Stimulated activated memory B cell treated with anti-CD40 and anti-IgM and Interleukin-4, amounts not matched to agents 10 μg/mL and 1 μg/mL and 100 μg/mL, for 72 hours (primary cell): ENCODE measurements around the gene MMP28.

Source experiments
- ATAC-seq: fragments of 150-1000 bp; cut with Tn5 transposase; 2 replicates; pipeline ENCODE4 v1.10.0; 2021
- H3K27ac Mint-ChIP-seq: one replicate; pipeline ENCODE4 v1.8.0; 2022; ENCODE audit warnings: mild to moderate bottlenecking, mixed read lengths
- H3K27me3 Mint-ChIP-seq: one replicate; pipeline ENCODE4 v1.8.0; 2022; ENCODE audit warnings: mixed read lengths
- H3K36me3 Mint-ChIP-seq: one replicate; pipeline ENCODE4 v1.8.0; 2022; ENCODE audit warnings: mixed read lengths
- H3K4me1 Mint-ChIP-seq: one replicate; pipeline ENCODE4 v1.8.0; 2022; ENCODE audit warnings: mixed read lengths
- H3K4me3 Mint-ChIP-seq: one replicate; pipeline ENCODE4 v1.8.0; 2022; ENCODE audit warnings: mild to moderate bottlenecking, moderate library complexity, mixed read lengths
- H3K9me3 Mint-ChIP-seq: one replicate; pipeline ENCODE4 v1.8.0; 2022; ENCODE audit warnings: mixed read lengths

Gene MMP28

DNA sequence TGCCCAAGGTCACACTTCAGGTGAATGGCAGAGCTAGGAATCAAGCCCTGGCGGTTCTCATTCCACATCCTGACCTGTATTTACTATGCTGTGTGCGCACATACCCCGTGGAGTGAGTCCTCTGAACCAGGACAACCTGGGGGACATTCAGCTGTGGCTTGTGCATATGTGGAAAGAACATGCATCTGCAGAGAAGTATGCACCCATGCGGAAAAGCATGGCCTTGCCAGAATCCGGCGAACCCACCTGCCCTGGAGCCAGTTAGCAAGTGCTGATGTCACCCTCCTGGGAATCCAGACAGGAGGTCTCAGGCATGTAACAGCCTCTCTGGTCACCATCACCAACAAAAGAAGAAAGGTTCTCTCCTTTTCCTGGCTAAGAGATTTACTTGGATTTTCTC lies 62.1 kb downstream of the MMP28 start:
- Mint-ChIP-seq H3K9me3 (no peaks in the 10 kb centered on the region), H3K36me3 (peaks cover 4% of the 10 kb centered on the region), H3K4me3 (no peak overlapping the region), H3K4me1 (peaks cover 11% of the 10 kb centered on the region), H3K27ac (no peak overlapping the region), H3K27me3 (peaks cover 9% of the 10 kb centered on the region)
- no peak for ATAC-seq

DNA sequence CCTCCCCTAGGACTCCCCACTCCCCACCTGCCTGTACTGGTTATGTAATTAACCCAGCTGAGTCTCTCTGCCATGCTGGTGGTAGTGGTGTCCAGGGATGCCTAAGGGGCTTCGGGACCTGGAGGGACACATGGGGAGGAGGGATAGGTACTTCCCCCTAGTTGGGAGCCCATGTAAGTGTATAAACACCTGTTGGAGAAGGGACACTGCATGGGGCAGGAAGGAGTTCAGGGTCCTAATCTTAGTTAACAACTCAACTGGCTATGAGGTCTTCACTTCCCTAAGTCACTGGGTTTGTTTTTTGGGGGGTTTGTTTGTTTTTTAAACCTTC lies 62.7 kb downstream of the MMP28 start:
- H3K4me1 Mint-ChIP-seq = peaks cover 11% of the 10 kb centered on the region
- ATAC-seq = no peak
- no peak overlapping the region for H3K4me3 Mint-ChIP-seq
- no peaks in the 10 kb centered on the region for H3K9me3 Mint-ChIP-seq
- H3K27me3 Mint-ChIP-seq = peaks cover 9% of the 10 kb centered on the region
- H3K27ac Mint-ChIP-seq = no peak overlapping the region
- H3K36me3 Mint-ChIP-seq = peaks cover 10% of the 10 kb centered on the region

DNA sequence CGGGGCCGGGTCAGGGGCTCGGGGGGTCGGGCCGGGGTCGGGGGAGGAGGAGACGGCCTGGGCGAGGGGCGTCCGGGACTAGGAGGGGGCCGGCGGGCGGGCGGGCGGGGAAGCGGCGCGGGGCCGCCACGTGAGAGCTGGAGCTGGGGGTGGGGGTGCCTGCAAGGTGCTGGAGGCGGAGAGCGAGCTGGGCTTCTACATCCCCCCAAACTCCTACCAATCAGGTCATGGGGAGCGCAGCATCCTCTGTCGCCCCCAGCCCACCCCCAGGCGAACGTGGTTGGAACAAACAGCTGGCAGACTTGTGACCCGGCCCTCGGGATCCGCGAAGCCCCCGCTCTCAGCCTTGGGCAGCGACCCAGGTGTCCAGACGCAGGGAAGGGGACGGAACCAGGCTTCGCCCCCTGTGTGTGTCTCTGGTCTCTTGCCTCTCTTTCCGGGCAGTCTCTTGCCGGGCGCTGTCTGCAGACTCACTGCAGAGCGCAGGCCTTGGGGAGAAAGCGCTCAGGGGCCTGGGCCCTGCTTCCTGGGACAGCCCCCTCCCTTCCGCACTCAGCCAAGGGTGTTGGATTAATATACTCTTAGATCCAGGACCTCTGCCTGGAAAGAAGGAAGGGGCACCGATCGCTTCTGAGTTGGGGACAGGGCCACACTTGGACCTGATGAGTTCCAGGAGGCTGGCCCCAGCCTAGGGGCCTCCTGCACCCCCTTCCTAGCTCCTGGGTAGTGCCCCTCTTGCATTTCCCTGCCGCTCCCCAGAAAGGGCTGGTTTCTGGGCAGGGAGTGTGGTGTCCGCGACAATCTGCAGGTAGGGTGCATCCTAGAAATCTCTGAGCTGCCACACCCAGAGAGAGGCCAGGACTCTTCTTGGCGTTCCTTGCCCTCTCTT lies 63.3 kb downstream of the MMP28 start:
- Mint-ChIP-seq H3K27me3 (peaks cover 9% of the 10 kb centered on the region), H3K36me3 (peaks cover 14% of the 10 kb centered on the region), H3K4me3 (no peak overlapping the region), H3K4me1 (peaks cover 11% of the 10 kb centered on the region), H3K9me3 (no peaks in the 10 kb centered on the region), H3K27ac (no peak overlapping the region)
- no peak for ATAC-seq

DNA sequence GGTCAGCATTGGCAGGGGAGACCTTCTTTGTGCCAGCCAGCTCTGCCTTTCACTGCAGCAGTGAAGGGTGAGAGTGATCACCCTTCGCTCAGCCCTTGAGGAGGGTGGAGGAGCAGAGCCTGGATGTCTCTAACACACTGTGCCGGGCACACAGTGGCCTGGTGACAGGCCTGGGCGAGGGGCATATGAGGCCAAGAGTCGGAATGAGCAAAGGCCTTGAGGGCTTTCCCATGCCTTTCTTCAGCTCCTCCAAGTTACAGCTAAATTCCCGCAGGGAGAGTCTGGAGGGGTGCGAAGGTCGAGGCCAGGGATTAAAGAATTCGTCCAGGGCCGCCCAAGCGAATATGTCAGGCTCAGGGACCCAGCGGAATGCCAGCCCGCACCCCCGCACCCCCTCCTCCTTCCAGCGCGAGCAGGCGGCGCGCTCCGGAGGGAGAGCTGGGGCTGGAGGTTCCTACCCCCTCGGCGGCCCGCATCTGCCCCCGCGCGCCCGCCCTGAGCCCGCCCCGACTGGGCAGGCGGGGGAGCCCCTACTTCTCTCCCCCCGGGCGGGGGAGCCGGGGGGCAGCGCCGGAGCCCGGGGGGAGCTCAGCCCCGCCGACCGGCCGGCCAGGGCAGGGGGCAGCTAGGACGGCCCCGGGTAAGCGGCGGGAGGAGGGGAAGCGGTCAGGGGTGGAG lies 64.1 kb downstream of the MMP28 start, which contains the start of gene RASL10B:
Gene RASL10B, plus strand, starts transcription at position 401 of the 678 bp plus-strand sequence. CDS start 3,546 bp downstream, outside the sequence.
- H3K36me3 Mint-ChIP-seq = peaks cover 14% of the 10 kb centered on the region
- H3K4me3 Mint-ChIP-seq = peak within 1 kb of the TSS; percentile 70
- H3K27ac Mint-ChIP-seq = no peak within 1 kb of the TSS
- H3K4me1 Mint-ChIP-seq = peaks cover 11% of the 10 kb centered on the region
- H3K9me3 Mint-ChIP-seq = no peaks in the 10 kb centered on the region
- peak; percentile 59 for ATAC-seq
- peaks cover 9% of the 10 kb centered on the region for H3K27me3 Mint-ChIP-seq

DNA sequence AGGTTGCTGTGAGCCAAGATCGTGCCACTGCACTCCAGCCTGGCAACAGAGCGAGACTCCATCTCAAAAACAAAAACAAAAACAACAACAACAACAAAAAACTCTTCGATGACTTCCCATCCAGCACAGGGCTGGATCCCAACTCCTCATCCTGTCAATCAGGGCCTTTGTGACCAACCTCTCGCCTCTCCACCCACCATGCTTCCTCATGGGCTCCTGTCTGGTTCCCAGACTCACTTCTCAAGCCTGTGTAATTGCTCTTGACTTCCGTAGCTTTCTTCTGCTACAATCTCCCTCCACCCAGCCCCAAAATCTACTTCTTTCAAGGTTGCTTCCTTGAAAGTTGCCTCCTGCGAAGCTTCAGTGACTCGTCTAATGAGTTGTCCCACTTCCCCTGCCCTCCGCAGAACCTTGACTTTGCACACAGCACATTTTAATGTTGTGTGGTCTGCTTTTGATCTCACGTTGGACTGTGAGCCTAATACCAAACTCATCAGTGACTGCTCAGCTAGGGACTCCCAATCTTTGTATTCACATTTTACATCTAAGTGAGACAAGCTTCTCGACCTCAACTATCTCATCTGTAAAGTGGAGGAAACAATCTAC lies 64.9 kb downstream of the MMP28 start:
- Mint-ChIP-seq H3K4me1 (peaks cover 11% of the 10 kb centered on the region), H3K9me3 (no peaks in the 10 kb centered on the region), H3K27ac (no peak overlapping the region), H3K36me3 (peaks cover 21% of the 10 kb centered on the region), H3K4me3 (no peak overlapping the region), H3K27me3 (peaks cover 9% of the 10 kb centered on the region)
- ATAC-seq = no peak

DNA sequence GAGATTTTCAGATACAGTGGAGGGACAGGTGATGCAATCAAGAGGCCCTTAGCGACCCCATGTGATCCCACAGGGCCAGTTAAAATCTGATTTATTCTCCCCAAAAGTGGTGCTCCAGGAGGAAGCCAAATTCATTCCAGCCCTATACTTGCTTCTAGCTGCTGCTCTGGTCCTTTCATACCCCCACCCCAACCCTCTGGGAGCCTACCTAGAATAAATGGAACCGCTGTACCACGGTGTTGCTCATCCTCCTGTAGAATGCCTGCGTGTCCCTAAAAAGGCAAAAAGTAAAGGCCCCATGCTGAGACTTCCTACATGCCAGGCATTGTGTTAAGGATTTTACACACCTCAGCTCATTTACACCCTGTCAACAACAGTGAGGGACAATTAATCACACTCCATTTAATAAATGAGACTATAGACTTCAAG lies 66.0 kb downstream of the MMP28 start:
- H3K27ac Mint-ChIP-seq = no peak overlapping the region
- peaks cover 11% of the 10 kb centered on the region for H3K4me1 Mint-ChIP-seq
- peaks cover 9% of the 10 kb centered on the region for H3K27me3 Mint-ChIP-seq
- no peaks in the 10 kb centered on the region for H3K9me3 Mint-ChIP-seq
- peaks cover 32% of the 10 kb centered on the region for H3K36me3 Mint-ChIP-seq
- ATAC-seq = no peak
- H3K4me3 Mint-ChIP-seq = no peak overlapping the region

DNA sequence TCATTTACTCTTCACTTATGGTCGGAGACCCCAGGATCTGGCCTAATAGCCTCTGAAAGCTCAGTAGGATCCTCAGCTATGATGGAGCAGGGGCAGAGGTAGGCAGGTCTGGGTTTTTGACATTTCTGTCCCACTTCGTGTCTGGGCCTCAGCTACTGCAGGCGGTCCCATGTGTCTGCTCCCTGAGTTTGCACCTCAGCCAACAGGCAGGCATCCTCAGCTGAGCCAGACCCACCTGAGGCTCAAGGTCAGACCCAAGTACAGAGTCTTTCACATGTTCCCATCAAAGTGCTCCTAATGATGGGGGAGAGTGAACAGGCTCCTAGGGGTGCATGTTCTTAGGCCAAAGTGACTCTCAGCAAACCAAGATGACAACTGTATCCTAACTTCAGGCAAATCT lies 66.9 kb downstream of the MMP28 start:
- Mint-ChIP-seq H3K36me3 (peaks cover 40% of the 10 kb centered on the region), H3K9me3 (no peaks in the 10 kb centered on the region), H3K4me1 (peaks cover 11% of the 10 kb centered on the region)

DNA sequence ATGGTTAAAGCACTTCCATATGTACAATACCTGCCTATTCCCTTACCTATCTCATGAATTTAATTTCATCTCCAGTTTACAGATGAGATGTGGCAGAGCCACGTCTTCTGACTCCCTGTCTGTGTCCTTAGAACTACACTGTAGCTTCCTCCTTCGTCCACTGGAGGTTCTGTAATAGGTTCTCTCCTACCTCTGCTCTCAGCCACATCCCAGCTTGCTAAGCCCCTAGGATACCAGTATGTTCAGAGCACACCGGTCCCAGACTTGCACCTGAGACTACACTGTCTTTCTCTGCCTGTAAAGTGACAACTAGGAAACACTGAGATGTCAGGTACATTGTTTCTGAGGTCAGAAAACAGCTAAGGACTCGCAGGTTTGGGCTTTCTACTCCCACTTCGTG lies 67.8 kb downstream of the MMP28 start:
- Mint-ChIP-seq H3K27ac (no peak overlapping the region), H3K27me3 (peaks cover 9% of the 10 kb centered on the region), H3K4me1 (peaks cover 11% of the 10 kb centered on the region), H3K4me3 (no peak overlapping the region), H3K9me3 (no peaks in the 10 kb centered on the region), H3K36me3 (peaks cover 49% of the 10 kb centered on the region)
- ATAC-seq = no peak

More for the DNA sequence above, 66.9 kb downstream of the MMP28 start:
- peaks cover 9% of the 10 kb centered on the region for H3K27me3 Mint-ChIP-seq
- ATAC-seq = no peak
- H3K4me3 Mint-ChIP-seq = no peak overlapping the region
- no peak overlapping the region for H3K27ac Mint-ChIP-seq

DNA sequence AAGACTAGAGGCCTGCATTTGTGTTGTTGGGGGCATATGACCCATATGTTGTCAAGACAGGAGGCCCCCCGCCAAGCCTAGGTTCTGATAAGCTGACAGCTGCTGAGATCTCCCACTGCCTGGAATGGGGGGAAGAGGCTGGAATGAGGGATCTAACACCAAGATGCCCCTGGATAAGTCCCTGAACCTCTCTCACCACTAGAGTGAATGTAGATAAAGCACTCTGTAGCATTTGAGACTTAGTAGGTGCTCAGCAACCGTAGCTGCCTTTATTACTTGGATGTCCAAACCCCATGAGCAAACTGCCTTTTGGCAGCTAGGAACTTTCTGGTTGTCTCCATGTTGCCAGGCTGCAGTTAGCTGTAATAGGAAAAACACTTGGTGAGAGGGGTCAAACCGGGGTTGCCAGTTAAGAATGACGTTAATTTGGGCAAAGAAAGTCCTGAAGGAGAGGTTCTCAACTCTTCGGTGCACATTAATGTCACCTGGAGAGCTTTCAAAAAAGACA lies 68.4 kb downstream of the MMP28 start:
- no peak for ATAC-seq
- Mint-ChIP-seq H3K27ac (no peak overlapping the region), H3K36me3 (peaks cover 49% of the 10 kb centered on the region), H3K9me3 (no peaks in the 10 kb centered on the region), H3K27me3 (peaks cover 9% of the 10 kb centered on the region), H3K4me3 (no peak overlapping the region), H3K4me1 (peaks cover 11% of the 10 kb centered on the region)

DNA sequence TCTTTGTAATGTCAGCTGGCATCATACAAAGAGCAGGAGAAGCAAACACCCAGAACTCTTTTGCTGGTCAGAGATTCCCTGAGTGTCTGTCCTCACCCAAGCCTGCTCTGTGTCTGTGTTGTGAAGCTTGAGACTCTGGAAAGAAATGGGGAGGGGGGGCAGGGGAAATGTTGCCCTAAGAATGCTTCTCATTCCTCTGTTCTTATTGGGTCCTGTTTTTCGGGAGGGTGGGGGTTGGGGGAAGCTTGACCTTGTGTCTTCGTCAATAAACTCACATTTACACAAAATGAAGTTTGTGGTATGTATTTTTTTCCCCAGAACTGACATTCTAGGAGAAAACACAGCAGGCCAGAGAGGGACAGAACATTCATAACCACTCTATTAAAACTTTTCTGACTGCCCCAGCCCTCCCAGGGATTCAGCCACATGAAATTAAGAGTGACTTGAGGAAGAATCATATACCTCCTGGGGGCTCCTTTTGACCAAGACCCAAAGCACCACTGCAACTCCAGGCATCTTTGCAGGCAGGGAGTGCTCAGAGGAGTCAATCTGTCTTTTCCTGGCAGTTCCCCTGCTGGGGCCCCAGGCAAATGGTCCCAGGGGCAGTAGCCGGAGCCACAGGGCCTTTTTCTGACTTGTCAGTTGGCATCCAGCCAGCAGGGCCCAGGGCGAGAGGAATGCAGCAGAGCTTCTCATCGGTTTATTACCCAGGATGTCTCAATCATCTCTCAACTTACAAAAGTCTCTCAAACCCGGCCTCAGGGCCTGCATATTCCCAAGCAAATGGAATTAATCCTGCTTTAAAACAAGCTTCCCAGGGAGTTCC lies 69.1 kb downstream of the MMP28 start:
- H3K27ac Mint-ChIP-seq = no peak overlapping the region
- no peak for ATAC-seq
- no peak overlapping the region for H3K4me3 Mint-ChIP-seq
- peaks cover 9% of the 10 kb centered on the region for H3K4me1 Mint-ChIP-seq
- H3K27me3 Mint-ChIP-seq = peaks cover 7% of the 10 kb centered on the region
- no peaks in the 10 kb centered on the region for H3K9me3 Mint-ChIP-seq
- H3K36me3 Mint-ChIP-seq = peaks cover 55% of the 10 kb centered on the region

DNA sequence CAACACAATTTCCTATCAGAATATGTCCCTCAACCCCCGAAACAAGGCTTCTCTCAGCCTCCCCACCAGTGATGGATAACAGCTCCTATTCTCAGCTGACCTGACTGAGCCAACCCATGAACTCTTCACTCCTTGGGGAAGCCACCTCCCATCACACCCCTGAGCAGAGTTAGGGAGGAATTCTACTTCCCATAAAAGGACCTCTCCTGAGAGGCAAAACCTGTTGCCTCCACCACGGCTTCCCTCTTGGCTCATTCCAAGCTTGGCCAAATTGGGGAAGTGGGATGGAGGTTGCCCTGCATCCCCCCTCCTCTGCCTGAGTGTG lies 69.7 kb downstream of the MMP28 start:
- Mint-ChIP-seq H3K27ac (no peak overlapping the region), H3K27me3 (peaks cover 2% of the 10 kb centered on the region), H3K4me3 (no peak overlapping the region), H3K36me3 (peaks cover 59% of the 10 kb centered on the region), H3K9me3 (no peaks in the 10 kb centered on the region), H3K4me1 (peaks cover 4% of the 10 kb centered on the region)
- ATAC-seq = no peak

DNA sequence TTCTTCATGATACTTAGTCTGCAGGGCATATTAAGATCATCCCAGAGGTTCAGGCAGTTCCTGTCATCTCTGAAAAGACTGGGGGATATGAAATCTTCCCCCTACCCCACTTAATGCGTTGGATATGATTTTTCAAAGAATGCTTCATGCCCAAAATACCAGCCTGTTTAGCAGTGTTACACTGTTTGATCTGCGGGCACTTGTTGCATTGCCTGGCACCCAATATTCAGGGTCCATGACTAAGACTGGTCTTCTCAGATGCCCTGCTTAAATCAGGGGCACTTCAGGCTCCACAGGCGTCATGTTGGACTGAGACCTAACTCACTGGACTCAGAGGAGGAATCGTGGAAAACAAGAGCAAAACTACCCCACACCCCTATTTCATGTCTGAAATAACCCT lies 70.4 kb downstream of the MMP28 start:
- Mint-ChIP-seq H3K27ac (no peak overlapping the region), H3K4me3 (no peak overlapping the region), H3K27me3 (no peaks in the 10 kb centered on the region), H3K4me1 (no peaks in the 10 kb centered on the region), H3K36me3 (peaks cover 66% of the 10 kb centered on the region), H3K9me3 (no peaks in the 10 kb centered on the region)
- ATAC-seq = no peak

DNA sequence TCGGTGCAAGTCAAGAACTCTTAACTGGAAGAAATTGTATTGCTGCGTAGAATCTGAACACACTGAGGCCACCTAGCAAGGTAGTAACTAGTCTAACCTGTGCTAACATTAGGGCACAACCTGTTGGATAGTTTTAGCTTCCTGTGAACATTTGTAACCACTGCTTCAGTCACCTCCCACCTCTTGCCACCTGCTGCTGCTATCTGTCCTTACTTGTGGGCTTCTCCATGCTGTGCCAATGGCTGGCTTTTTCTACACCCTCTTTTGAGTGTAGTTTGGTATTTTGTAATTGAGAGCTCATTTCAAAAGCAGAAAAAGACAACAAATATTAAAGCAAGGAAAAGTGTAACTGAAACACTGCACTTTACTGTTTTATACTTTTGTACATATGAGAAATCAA lies 71.7 kb downstream of the MMP28 start:
- Mint-ChIP-seq H3K36me3 (peaks cover 75% of the 10 kb centered on the region), H3K4me3 (no peak overlapping the region), H3K27me3 (no peaks in the 10 kb centered on the region), H3K4me1 (no peaks in the 10 kb centered on the region), H3K27ac (no peak overlapping the region), H3K9me3 (no peaks in the 10 kb centered on the region)
- ATAC-seq = no peak

DNA sequence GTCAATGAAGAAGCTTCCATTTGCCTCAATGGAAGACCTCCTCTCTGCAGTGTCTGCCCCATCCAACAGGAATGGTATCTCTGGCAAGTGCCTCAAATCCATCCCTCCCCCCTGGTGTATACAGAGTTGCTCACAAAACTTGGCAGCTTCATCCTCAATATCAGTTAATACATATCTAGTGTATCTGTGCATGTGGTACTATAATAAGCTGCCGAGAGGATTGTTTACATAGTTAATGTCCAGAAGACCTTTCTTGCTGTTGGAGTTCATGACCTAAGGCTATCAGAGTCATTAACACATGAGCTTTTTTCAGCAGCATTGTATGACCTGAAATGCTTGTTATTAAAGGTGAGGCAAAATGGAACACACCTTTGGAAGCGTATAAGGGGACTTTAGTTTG lies 78.0 kb downstream of the MMP28 start:
- peaks cover 49% of the 10 kb centered on the region for H3K36me3 Mint-ChIP-seq
- no peaks in the 10 kb centered on the region for H3K9me3 Mint-ChIP-seq
- H3K4me1 Mint-ChIP-seq = no peaks in the 10 kb centered on the region
- H3K4me3 Mint-ChIP-seq = no peak overlapping the region
- no peaks in the 10 kb centered on the region for H3K27me3 Mint-ChIP-seq
- no peak for ATAC-seq
- H3K27ac Mint-ChIP-seq = no peak overlapping the region
